Lung (tissue), 12 donors: Measurements from ENCODE around the gene GLIS1. TPM values are rescaled to one million over a fixed set of nuclear protein-coding genes. Genes with fewer than 3 reads are reported as not detected.

Source experiments
- ATAC-seq: fragments of 200-7000 bp; cut with Tn5 transposase; one replicate; pipeline ENCODE4 v1.9.1; 2020; ENCODE audit warnings: moderate number of reproducible peaks; ENCODE audit not compliant: insufficient read depth, low FRiP score
- DNase-seq, 3 donors: peaks; one replicate each; pipeline ENCODE4 v3.0.0-alpha.2; 2013 to 2017
- H3K27ac ChIP-seq, 2 donors: one replicate each; pipeline ENCODE4 v1.5.1; 2013; ENCODE audit warnings: mild to moderate bottlenecking in 2 of 2, moderate library complexity in 2 of 2, control low read depth in 1 of 2, inconsistent platforms in 1 of 2, low read depth in 1 of 2, low read length in 1 of 2
- H3K27me3 ChIP-seq, 3 donors: one replicate each; pipeline ENCODE4 v1.5.1; 2013; ENCODE audit warnings: low read length in 2 of 3; ENCODE audit not compliant: control insufficient read depth in 3 of 3, insufficient read depth in 3 of 3
- H3K36me3 ChIP-seq, 4 donors: one replicate each; pipeline ENCODE4 v1.5.1; 2013; ENCODE audit warnings: low read length in 4 of 4, mild to moderate bottlenecking in 1 of 4, moderate library complexity in 1 of 4; ENCODE audit not compliant: control insufficient read depth in 4 of 4, insufficient read depth in 4 of 4
- H3K4me1 ChIP-seq, 5 donors: one replicate each; pipeline ENCODE4 v1.5.1; 2013; ENCODE audit warnings: low read length in 5 of 5, mild to moderate bottlenecking in 2 of 5, moderate library complexity in 1 of 5; ENCODE audit not compliant: control insufficient read depth in 5 of 5, insufficient read depth in 5 of 5
- H3K4me3 ChIP-seq: one replicate; pipeline ENCODE4 v1.5.1; 2013; ENCODE audit warnings: mild to moderate bottlenecking, control low read depth, moderate library complexity
- H3K9ac ChIP-seq, 2 donors: one replicate each; pipeline ENCODE4 v1.5.1; 2013; ENCODE audit warnings: low read length in 2 of 2, control low read depth in 1 of 2; ENCODE audit not compliant: insufficient read depth in 1 of 2
- H3K9me3 ChIP-seq, 4 donors: one replicate each; pipeline ENCODE4 v1.5.1; 2013; ENCODE audit warnings: low read length in 3 of 4, mild to moderate bottlenecking in 1 of 4, moderate library complexity in 1 of 4; ENCODE audit not compliant: control insufficient read depth in 4 of 4, insufficient read depth in 3 of 4
- CTCF ChIP-seq: IDR thresholded peaks from 2 replicates; pipeline ENCODE4 v1.5.1; 2012; ENCODE audit warnings: mild to moderate bottlenecking; ENCODE audit errors: control extremely low read depth, extremely low read depth
- WGBS, 2 donors: extraction: QIAGEN DNeasy Blood & Tissue Kit; methylation state at CpG; one replicate each; pipeline ENCODE4 v1.1.7; 2013; 5-methylcytosine and 5-hydroxymethylcytosine counted together
- polyA plus RNA-seq, 2 donors: library from polyadenylated mRNA; stranded (reverse); fragments of 200-250 nt; gene quantifications; one replicate each; pipeline ENCODE4 v1.2.1, GENCODE V29; 2013
- total RNA-seq, 2 donors: library from RNA; depleted of rRNA in 1 of 2; stranded (reverse); fragments of >200 nt in 1 of 2; gene quantifications; one replicate each; pipeline ENCODE4 v1.2.1, GENCODE V29; 2014 to 2021
- donor health status: control.
- donor health status: control.
- donor health status: Bipolar disorder and iron deficiency.
- donor health status: healthy.
- donor health status: DM: yes; HTN: yes; CAD: no.

The GLIS1 gene
- total and polyA plus RNA-seq, 4 donors, result 0.05 to 0.18 (median 0.17) TPM; not detected in 1

GRCh38 chr1:53642607-53643006, 96.4 kb downstream of the GLIS1 start:
- H3K9me3 ChIP-seq, result no peaks in the 10 kb centered on the region
- H3K4me3 ChIP-seq, result no peak overlapping the region
- 85 to 95% methylated on average over 6 of the region's 6 CpGs for WGBS, 2 donors
- H3K4me1 ChIP-seq, result peaks cover 0 to 8% (median 0%) of the 10 kb centered on the region in 5 donors
- no peak for DNase-seq
- no peak overlapping the region for H3K27ac ChIP-seq
- ATAC-seq, result no peak
- peaks cover 0 to 10% (median 0%) of the 10 kb centered on the region in 3 donors for H3K27me3 ChIP-seq
- no peak for TF ChIP-seq CTCF
- no peak overlapping the region for H3K9ac ChIP-seq
- no peaks in the 10 kb centered on the region for H3K36me3 ChIP-seq

GRCh38 chr1:53642215-53642555, 96.8 kb downstream of the GLIS1 start:
- DNase-seq (no peak), ATAC-seq (no peak)
- H3K9ac ChIP-seq, result no peak overlapping the region
- H3K9me3 ChIP-seq, result no peaks in the 10 kb centered on the region
- H3K4me3 ChIP-seq, result no peak overlapping the region
- H3K4me1 ChIP-seq, result peaks cover 0 to 8% (median 0%) of the 10 kb centered on the region in 5 donors
- peaks cover 0 to 9% (median 0%) of the 10 kb centered on the region in 3 donors for H3K27me3 ChIP-seq
- TF ChIP-seq CTCF, result no peak
- H3K27ac ChIP-seq, result no peak overlapping the region
- no peaks in the 10 kb centered on the region for H3K36me3 ChIP-seq
- 85 to 95% methylated on average over 7 of the region's 7 CpGs for WGBS, 2 donors

GRCh38 chr1:53641481-53642214, 97.3 kb downstream of the GLIS1 start:
- H3K4me1 ChIP-seq, result peaks cover 0 to 8% (median 0%) of the 10 kb centered on the region in 5 donors
- ATAC-seq (no peak), DNase-seq (peak in 1 of 3 donors; percentile 11)
- no peaks in the 10 kb centered on the region for H3K36me3 ChIP-seq
- H3K9ac ChIP-seq, result no peak overlapping the region
- TF ChIP-seq CTCF, result no peak
- 73 to 82% methylated on average over 9 of the region's 9 CpGs for WGBS, 2 donors
- H3K27ac ChIP-seq, result no peak overlapping the region
- no peak overlapping the region for H3K4me3 ChIP-seq
- peaks cover 0 to 5% (median 0%) of the 10 kb centered on the region in 3 donors for H3K27me3 ChIP-seq
- H3K9me3 ChIP-seq, result peaks cover 0 to 2% (median 0%) of the 10 kb centered on the region in 4 donors
